GM23338 (cell line): ENCODE results near the gene CALR. TPM values are rescaled to one million over a fixed set of nuclear protein-coding genes. Genes with fewer than 3 reads are reported as not detected.

ENCODE experiments used
- ATAC-seq: fragments of 200-7000 bp; cut with Tn5 transposase; 3 replicates; pipeline ENCODE4 v1.9.1; 2020
- DNase-seq: peaks from one replicate; pipeline ENCODE4 v3.0.0-alpha.2; 2015; ENCODE audit warnings: low spot score
- H2AFZ ChIP-seq: fragments of 200-600 bp; sonication (generic); 2 replicates; pipeline ENCODE4 v1.8.0; 2016; ENCODE audit warnings: antibody characterized with exemption, mild to moderate bottlenecking, moderate library complexity
- H3F3A ChIP-seq: fragments of 200-600 bp; sonication (generic); replicated peaks from 2 replicates; pipeline ENCODE4 v1.8.0; 2017; ENCODE audit warnings: antibody characterized with exemption, mixed run types, low read depth
- H3K27ac ChIP-seq: fragments of 200-600 bp; sonication (generic); 2 replicates; pipeline ENCODE4 v1.6.1; 2016; ENCODE audit warnings: low read depth
- H3K27me3 ChIP-seq: fragments of 200-600 bp; sonication (generic); 2 replicates; pipeline ENCODE4 v1.8.0; 2016; ENCODE audit warnings: mild to moderate bottlenecking, mixed run types, moderate library complexity; ENCODE audit not compliant: insufficient read depth
- H3K36me3 ChIP-seq: fragments of 200-600 bp; sonication (generic); 2 replicates; pipeline ENCODE4 v1.8.0; 2016; ENCODE audit warnings: mild to moderate bottlenecking; ENCODE audit not compliant: insufficient read depth
- H3K4me1 ChIP-seq: fragments of 200-600 bp; sonication (generic); 2 replicates; pipeline ENCODE4 v1.8.0; 2016; ENCODE audit warnings: mild to moderate bottlenecking, moderate library complexity; ENCODE audit not compliant: insufficient read depth
- H3K4me2 ChIP-seq: fragments of 200-600 bp; sonication (generic); 2 replicates; pipeline ENCODE4 v1.7.1; 2017; ENCODE audit warnings: mixed run types
- H3K4me3 ChIP-seq: fragments of 200-600 bp; sonication (generic); 2 replicates; pipeline ENCODE4 v1.6.1; 2016; ENCODE audit warnings: mixed run types
- H3K79me2 ChIP-seq: fragments of 200-600 bp; sonication (generic); replicated peaks from 2 replicates; pipeline ENCODE4 v1.8.0; 2017; ENCODE audit warnings: mild to moderate bottlenecking; ENCODE audit not compliant: insufficient read depth
- H3K9me2 ChIP-seq: fragments of 200-600 bp; sonication (generic); 2 replicates; pipeline ENCODE4 v1.8.0; 2017; ENCODE audit not compliant: insufficient read depth
- H4K20me1 ChIP-seq: fragments of 200-600 bp; sonication (generic); replicated peaks from 2 replicates; pipeline ENCODE4 v1.8.0; 2017; ENCODE audit warnings: mild to moderate bottlenecking; ENCODE audit not compliant: insufficient read depth
- H3K27ac Mint-ChIP-seq: 2 replicates; pipeline ENCODE4 v1.8.0; 2020; ENCODE audit warnings: inconsistent platforms, mild to moderate bottlenecking, moderate library complexity, mixed read lengths
- H3K27me3 Mint-ChIP-seq: 3 replicates; pipeline ENCODE4 v1.8.0; 2022; ENCODE audit warnings: low read depth, mild to moderate bottlenecking, moderate library complexity, mixed read lengths, inconsistent platforms; ENCODE audit not compliant: insufficient read depth, poor library complexity
- H3K36me3 Mint-ChIP-seq: 3 replicates; pipeline ENCODE4 v1.8.0; 2021; ENCODE audit warnings: low read depth, mild to moderate bottlenecking, inconsistent platforms, moderate library complexity, mixed read lengths
- H3K4me1 Mint-ChIP-seq: 3 replicates; pipeline ENCODE4 v1.8.0; 2020; ENCODE audit warnings: mild to moderate bottlenecking, inconsistent platforms, mixed read lengths
- H3K4me3 Mint-ChIP-seq: 3 replicates; pipeline ENCODE4 v1.8.0; 2021; ENCODE audit warnings: moderate library complexity, mild to moderate bottlenecking, inconsistent platforms, mixed read lengths
- H3K9me3 Mint-ChIP-seq: 3 replicates; pipeline ENCODE4 v1.8.0; 2020; ENCODE audit warnings: moderate library complexity, mild to moderate bottlenecking, inconsistent platforms, mixed read lengths
- CREB1 ChIP-seq: fragments of 250-450 bp; sonication (Bioruptor Pico); IDR thresholded peaks from 2 replicates; pipeline ENCODE4 v1.5.0; 2020; ENCODE audit warnings: low read depth, mild to moderate bottlenecking, moderate library complexity
- CTCF ChIP-seq, 2 experiments: fragments of 200-600 bp in 1 of 2; sonication (generic) in 1 of 2; conservative IDR thresholded peaks; 2 replicates each; pipeline versions ENCODE4 v1.5.1 to v1.6.1; 2016 to 2017; ENCODE audit warnings: antibody characterized with exemption in 2 of 2, low read depth in 2 of 2, mild to moderate bottlenecking in 2 of 2, moderate library complexity in 1 of 2
- ETS1 ChIP-seq: IDR thresholded peaks from 2 replicates; pipeline ENCODE4 v1.6.1; 2016; ENCODE audit warnings: antibody characterized with exemption
- EZH2 ChIP-seq: fragments of 200-600 bp; sonication (generic); IDR thresholded peaks from one replicate; pipeline ENCODE4 v1.8.0; 2017; ENCODE audit warnings: antibody characterized with exemption, mild to moderate bottlenecking, low read depth; ENCODE audit not compliant: unreplicated experiment
- EZH2phosphoT487 ChIP-seq: fragments of 200-600 bp; sonication (generic); IDR thresholded peaks from one replicate; pipeline ENCODE4 v1.8.1; 2018; ENCODE audit warnings: antibody characterized with exemption; ENCODE audit not compliant: unreplicated experiment
- JUNB ChIP-seq: IDR thresholded peaks from one replicate; pipeline ENCODE4 v1.6.1; 2016; ENCODE audit warnings: antibody characterized with exemption; ENCODE audit not compliant: unreplicated experiment
- NANOG ChIP-seq: IDR thresholded peaks from 2 replicates; pipeline ENCODE4 v1.6.1; 2016; ENCODE audit warnings: antibody characterized with exemption, borderline replicate concordance
- POLR2AphosphoS5 ChIP-seq: IDR thresholded peaks from 2 replicates; pipeline ENCODE4 v1.6.1; 2016; ENCODE audit warnings: antibody characterized with exemption, low read depth
- REST ChIP-seq: IDR thresholded peaks from one replicate; pipeline ENCODE4 v1.6.1; 2018; ENCODE audit warnings: antibody characterized with exemption; ENCODE audit not compliant: unreplicated experiment
- STAT1 ChIP-seq: IDR thresholded peaks from one replicate; pipeline ENCODE4 v1.6.1; 2016; ENCODE audit warnings: antibody characterized with exemption; ENCODE audit not compliant: unreplicated experiment
- ZNF114 ChIP-seq: fragments of 250-450 bp; sonication (Bioruptor Pico); IDR thresholded peaks from 2 replicates; pipeline ENCODE4 v1.5.0; 2020; ENCODE audit warnings: mild to moderate bottlenecking, moderate library complexity
- ZNF331 ChIP-seq: fragments of 250-450 bp; sonication (Bioruptor Pico); IDR thresholded peaks from 2 replicates; pipeline ENCODE4 v1.5.0; 2020; ENCODE audit warnings: low read depth, mild to moderate bottlenecking, moderate library complexity
- ZNF462 ChIP-seq: fragments of 250-450 bp; sonication (Bioruptor Pico); IDR thresholded peaks from 2 replicates; pipeline ENCODE4 v1.5.0; 2020; ENCODE audit warnings: mild to moderate bottlenecking, moderate library complexity
- polyA plus RNA-seq: library from polyadenylated mRNA; unstranded; fragments of >200 nt; fragmentation: Nextera tagmentation; extraction: Ambion mirVana; gene quantifications from 2 replicates; pipeline ENCODE4 v1.2.1, GENCODE V29; 2016
- total RNA-seq: library from RNA; depleted of rRNA; stranded (reverse); fragments of >200 nt; shearing (Covaris generic); gene quantifications from 2 replicates; pipeline ENCODE4 v1.2.3, GENCODE V29; 2014

The CALR gene
- total and polyA plus RNA-seq, 2 experiments from 2014 or later: 760 to 1,131 TPM

- ATAC-seq (no peak), DNase-seq (no peak)
- H3K27ac Mint-ChIP-seq: no peak overlapping the region
- H3F3A ChIP-seq: no peaks in the 10 kb centered on the region
- no peak overlapping the region for H2AFZ ChIP-seq
- H3K4me3 Mint-ChIP-seq: no peak overlapping the region; the same call in 2 of the 3 replicates
- TF ChIP-seq STAT1: no peak
- TF ChIP-seq NANOG: no peak
- no peak for TF ChIP-seq REST
- TF ChIP-seq ETS1: no peak
- TF ChIP-seq ZNF462 (CRISPR knock-in tag): no peak
- TF ChIP-seq CTCF (conservative IDR thresholded peaks at IDR 0.05; ENCODE audit: low read depth in 2 of 2): no peak
- no peak for TF ChIP-seq CREB1
- no peak for TF ChIP-seq ZNF331 (CRISPR knock-in tag)
- TF ChIP-seq POLR2AphosphoS5: no peak
- no peak for TF ChIP-seq ZNF114 (CRISPR knock-in tag)
- TF ChIP-seq JUNB: no peak
- TF ChIP-seq EZH2: no peak
- no peak for TF ChIP-seq EZH2phosphoT487
- H4K20me1 ChIP-seq: no peaks in the 10 kb centered on the region
- H3K27ac ChIP-seq: no peak overlapping the region
- no peaks in the 10 kb centered on the region for H3K36me3 Mint-ChIP-seq
- no peak overlapping the region for H3K4me2 ChIP-seq
- H3K4me1 Mint-ChIP-seq: no peaks in the 10 kb centered on the region; the same call in 2 of the 3 replicates
- H3K36me3 ChIP-seq: no peaks in the 10 kb centered on the region
- peaks cover 4% of the 10 kb centered on the region for H3K27me3 Mint-ChIP-seq
- H3K9me3 Mint-ChIP-seq: no peaks in the 10 kb centered on the region
- no peaks in the 10 kb centered on the region; the same call in 1 of the 2 replicates for H3K4me1 ChIP-seq
- no peak overlapping the region for H3K4me3 ChIP-seq
- no peaks in the 10 kb centered on the region for H3K9me2 ChIP-seq
- no peaks in the 10 kb centered on the region for H3K27me3 ChIP-seq
- H3K79me2 ChIP-seq: no peaks in the 10 kb centered on the region
Observed at GRCh38 chr19:12970070-12970820, 31.8 kb downstream of the CALR start.
